K562 (cell line): ENCODE results near the gene NUP35. TPM values are rescaled to one million over a fixed set of nuclear protein-coding genes. Genes with fewer than 3 reads are reported as not detected.
A peak's percentile ranks its signal among the peaks of the same experiment; 100 is the strongest.

Experiments used
- ATAC-seq: fragments of 200-7000 bp; cut with Tn5 transposase; 3 replicates; pipeline ENCODE4 v1.9.1; 2020; ENCODE audit warnings: moderate library complexity
- BruUV-seq: library from RNA; stranded (reverse); fragments of 400-500 nt; replicated peaks from 2 replicates; lab custom pipeline; 2021; lab: Mats Ljungman, UMichigan
- CTCF ChIA-PET: fragments of 300-600 bp; formaldehyde crosslinking; extraction: SDS; loops from one replicate; lab custom pipeline; 2021; ENCODE audit warnings: low intra/inter-chr PET ratio; lab: Yijun Ruan, JAX
- POLR2A ChIA-PET: fragments of 300-600, 350-650 bp; sonication (Branson Sonifier 250); formaldehyde crosslinking; extraction: SDS; loops from one replicate; lab custom pipeline; 2021; ENCODE audit warnings: antibody characterized with exemption, inconsistent platforms; lab: Yijun Ruan, JAX
- DNase-seq, 4 experiments: peaks; one replicate each; pipeline versions ENCODE4 v3.0.0 to v3.0.0-alpha.2; 2011 to 2018; ENCODE audit warnings: low spot score in 3 of 4, mixed read lengths in 3 of 4; ENCODE audit errors: extremely low read depth in 1 of 4
- FAIRE-seq: peaks from 2 replicates; lab custom pipeline; 2011; peaks lifted over from hg19 to GRCh38; lab: Jason Lieb, UNC
- H2AFZ ChIP-seq: 2 replicates; pipeline ENCODE4 v1.6.0; 2011; ENCODE audit warnings: low read depth, low read length, control low read depth, inconsistent platforms
- H3K27ac ChIP-seq: fragments of 200-600 bp; 3 replicates; pipeline ENCODE4 v1.8.0; 2011; ENCODE audit warnings: low read depth, mild to moderate bottlenecking, control low read depth, inconsistent platforms, low read length, moderate library complexity, mixed read lengths; ENCODE audit errors: extremely low read depth
- H3K27me3 ChIP-seq, 2 experiments: fragments of 300-600 bp in 1 of 2; 2 replicates in 1 of 2; 3 replicates in 1 of 2; pipeline versions ENCODE4 v1.6.0 to v1.8.0; 2011; ENCODE audit warnings: inconsistent platforms in 2 of 2, low read length in 2 of 2, mild to moderate bottlenecking in 1 of 2, mixed read lengths in 1 of 2, moderate library complexity in 1 of 2; ENCODE audit not compliant: control insufficient read depth in 2 of 2, insufficient read depth in 2 of 2
- H3K36me3 ChIP-seq: fragments of 300-600 bp; 3 replicates; pipeline ENCODE4 v1.8.0; 2011; ENCODE audit warnings: mild to moderate bottlenecking, low read length, inconsistent platforms; ENCODE audit not compliant: control insufficient read depth, insufficient read depth
- H3K4me1 ChIP-seq, 2 experiments: fragments of 200-600 bp in 1 of 2; replicated peaks in 1 of 2; 2 replicates in 1 of 2; 3 replicates in 1 of 2; pipeline versions ENCODE4 v1.5.1 to v1.8.0; 2011; ENCODE audit warnings: inconsistent platforms in 2 of 2, low read length in 2 of 2, mild to moderate bottlenecking in 1 of 2, mixed read lengths in 1 of 2, moderate library complexity in 1 of 2; ENCODE audit not compliant: control insufficient read depth in 2 of 2, insufficient read depth in 2 of 2
- H3K4me2 ChIP-seq: 2 replicates; pipeline ENCODE4 v1.6.1; 2011; ENCODE audit warnings: low read length, control low read depth, inconsistent platforms, mixed read lengths; ENCODE audit not compliant: insufficient read depth
- H3K4me3 ChIP-seq: fragments of 200-600 bp; sonication (generic), shearing (Covaris generic); 2 replicates; pipeline ENCODE4 v1.5.1; 2016; ENCODE audit warnings: control low read depth, inconsistent platforms
- H3K79me2 ChIP-seq: fragments of 200-600 bp; 3 replicates; pipeline ENCODE4 v1.8.0; 2011; ENCODE audit warnings: low read length, inconsistent platforms; ENCODE audit not compliant: control insufficient read depth, insufficient read depth
- H3K9ac ChIP-seq, 2 experiments: 2 replicates each; pipeline versions ENCODE4 v1.6.0 to v1.6.1; 2011; ENCODE audit warnings: low read depth in 2 of 2, low read length in 2 of 2, control low read depth in 1 of 2, inconsistent platforms in 1 of 2, mild to moderate bottlenecking in 1 of 2, mixed read lengths in 1 of 2; ENCODE audit not compliant: insufficient read depth in 1 of 2
- H3K9me1 ChIP-seq: one replicate; pipeline ENCODE4 v1.6.0; 2011; ENCODE audit warnings: inconsistent platforms, mild to moderate bottlenecking, low read length, moderate library complexity; ENCODE audit not compliant: control insufficient read depth, insufficient read depth
- H3K9me3 ChIP-seq: replicated peaks from 2 replicates; pipeline ENCODE4 v1.5.1; 2011; ENCODE audit warnings: low read depth, low read length, inconsistent platforms; ENCODE audit not compliant: control insufficient read depth, insufficient read depth
- H4K20me1 ChIP-seq: replicated peaks from 2 replicates; pipeline ENCODE4 v1.6.1; 2011; ENCODE audit warnings: low read length, inconsistent platforms, mixed read lengths; ENCODE audit not compliant: control insufficient read depth, insufficient read depth
- EZH2 ChIP-seq: IDR thresholded peaks from 2 replicates; pipeline ENCODE4 v1.6.1; 2012; ENCODE audit warnings: low read depth, mild to moderate bottlenecking, inconsistent platforms, low read length, borderline replicate concordance
- IRF2 ChIP-seq: sonication (generic); formaldehyde crosslinking; IDR thresholded peaks from 2 replicates; pipeline ENCODE4 v1.8.1; 2022; ENCODE audit warnings: mild to moderate bottlenecking, missing genetic modification reagents
- SMC3 ChIP-seq: conservative IDR thresholded peaks from 2 replicates; pipeline ENCODE4 v1.6.1; 2011; ENCODE audit warnings: low read depth, low read length, improper control_type of control experiment; ENCODE audit not compliant: insufficient read depth
- SRF ChIP-seq, 2 experiments: fragments of 250-450, 450-650 bp in 1 of 2; sonication (Bioruptor Pico) in 1 of 2; sonication (generic) in 1 of 2; formaldehyde crosslinking; IDR thresholded peaks; 2 replicates each; pipeline versions ENCODE4 v1.5.0 to v1.5.1; 2020 to 2022; ENCODE audit warnings: mild to moderate bottlenecking in 1 of 2, missing genetic modification reagents in 1 of 2
- ZNF57 ChIP-seq: fragments of 450-650 bp; formaldehyde crosslinking; IDR thresholded peaks from 2 replicates; pipeline ENCODE4 v1.4.0; 2020; ENCODE audit warnings: mild to moderate bottlenecking, moderate library complexity
- ZNF592 ChIP-seq: fragments of 450-650 bp; IDR thresholded peaks from 2 replicates; pipeline ENCODE4 v1.6.1; 2017; ENCODE audit warnings: antibody characterized with exemption, mild to moderate bottlenecking
- WGBS: fragments of 100-300 bp; shearing (Covaris generic); methylation state at CpG from one replicate; pipeline ENCODE4 v1.1.6; 2016; ENCODE audit warnings: low coverage, mixed read lengths; ENCODE audit not compliant: insufficient coverage; ENCODE audit errors: missing lambda C conversion rate; 5-methylcytosine and 5-hydroxymethylcytosine counted together
- in situ Hi-C: fragments of 300-500 bp; cut with MboI; formaldehyde crosslinking; loops from 4 replicates; pipeline ENCODE4 v1.15.0; 2018; ENCODE audit warnings: inconsistent platforms, mixed read lengths
- intact Hi-C: fragments of 100-400 bp; cut with micrococcal nuclease; formaldehyde crosslinking; loops from 2 replicates; pipeline ENCODE4 v1.14.2; 2022
- polyA plus RNA-seq, 8 experiments: library from polyadenylated mRNA; depleted of rRNA in 4 of 8; stranded (reverse) in 5 of 8; unstranded in 3 of 8; fragments of >200 nt; fragmentation: Nextera tagmentation in 2 of 8; fragmentation: Illumina TruSeq in 1 of 8; extraction: Ambion mirVana in 2 of 8; extraction: Trizol in 1 of 8; gene quantifications; 2 replicates each; pipeline versions ENCODE4 v1.2.1 to v1.2.3, GENCODE V29; 2011 to 2014; ENCODE audit warnings: inconsistent platforms in 1 of 8, missing spikeins in 1 of 8
- total RNA-seq, 7 experiments: library from RNA; depleted of rRNA in 6 of 7; stranded (reverse); fragments of >200 nt in 6 of 7; fragmentation: Illumina TruSeq in 2 of 7; extraction: Trizol in 2 of 7; gene quantifications; 2 replicates each; pipeline versions ENCODE4 v1.2.1 to v1.2.3, GENCODE V29; 2011 to 2021; ENCODE audit warnings: low replicate concordance in 1 of 7
- TF ChIP-seq, protein P1 (sequence below), 3 experiments: IDR thresholded peaks in 2 of 3; conservative IDR thresholded peaks in 1 of 3; 2 replicates each; pipeline ENCODE4 v1.5.1; 2011 to 2012; ENCODE audit warnings: low read length in 3 of 3, mild to moderate bottlenecking in 3 of 3, control low read depth in 2 of 3, improper control_type of control experiment in 1 of 3, inconsistent platforms in 1 of 3, low read depth in 1 of 3, mixed read lengths in 1 of 3, moderate library complexity in 1 of 3; ENCODE audit not compliant: insufficient read depth in 2 of 3
- TF ChIP-seq, protein P2 (sequence below): fragments of 200-800 bp; sonication (Bioruptor generic); IDR thresholded peaks from 2 replicates; pipeline ENCODE4 v1.6.1; 2016; ENCODE audit warnings: missing genetic modification characterization, missing compliant biosample characterization

Gene NUP35
- total and polyA plus RNA-seq, 9 of the 15 experiments (the other 6 are each of a cell fraction or from before 2014, with no cell fraction given) = 24.5 to 78.2 (median 51.1) TPM

- FAIRE-seq (no peak), DNase-seq (no peak), ATAC-seq (peak; percentile 17)
- Histone ChIP-seq H3K9ac (peak overlapping the region; percentile 88 to 98; a peak in 3 of 4 replicates), H3K27ac (peak overlapping the region; percentile 89), H4K20me1 (no peaks in the 10 kb centered on the region), H3K4me1 (peaks cover 6 to 9% of the 10 kb centered on the region in 2 experiments; a peak in 2 of 5 replicates), H3K27me3 (no peaks in the 10 kb centered on the region), H3K9me1 (no peaks in the 10 kb centered on the region), H3K9me3 (no peaks in the 10 kb centered on the region), H3K36me3 (peaks cover 9% of the 10 kb centered on the region; the same call in 2 of the 3 replicates), H3K4me2 (peak overlapping the region; percentile 91), H3K79me2 (peaks cover 47% of the 10 kb centered on the region), H2AFZ (peak overlapping the region; percentile 97), H3K4me3 (peak overlapping the region; percentile 54)
- ChIA-PET CTCF (no interaction called here), POLR2A (interaction anchor here (0.9 to 2.1 kb wide), 5 partner anchors 10 to 45 kb away, joined by 3 to 6 read pairs (median 3); partner anchors contain the start of gene DUSP19)
- intact Hi-C loops (loop anchor here (1.0 to 2.0 kb wide), 2 partner anchors 46 to 87 kb away; partner anchors contain the start of gene DUSP19), in situ Hi-C loops (no loop called here)
- 4% methylated on average over 7 of the region's 7 CpGs for WGBS
- BruUV-seq = no TSS peak
- TF ChIP-seq ZNF592 (0 out of 2 replicates have a peak, but pooled peaks have one; percentile 44), ZNF57 (CRISPR knock-in tag) (no peak), SRF (CRISPR knock-in tag; IDR thresholded peaks at IDR 0.05) (no peak), SMC3 (no peak), IRF2 (CRISPR knock-in tag) (no peak), EZH2 (no peak)
- TF ChIP-seq, protein P1, sequence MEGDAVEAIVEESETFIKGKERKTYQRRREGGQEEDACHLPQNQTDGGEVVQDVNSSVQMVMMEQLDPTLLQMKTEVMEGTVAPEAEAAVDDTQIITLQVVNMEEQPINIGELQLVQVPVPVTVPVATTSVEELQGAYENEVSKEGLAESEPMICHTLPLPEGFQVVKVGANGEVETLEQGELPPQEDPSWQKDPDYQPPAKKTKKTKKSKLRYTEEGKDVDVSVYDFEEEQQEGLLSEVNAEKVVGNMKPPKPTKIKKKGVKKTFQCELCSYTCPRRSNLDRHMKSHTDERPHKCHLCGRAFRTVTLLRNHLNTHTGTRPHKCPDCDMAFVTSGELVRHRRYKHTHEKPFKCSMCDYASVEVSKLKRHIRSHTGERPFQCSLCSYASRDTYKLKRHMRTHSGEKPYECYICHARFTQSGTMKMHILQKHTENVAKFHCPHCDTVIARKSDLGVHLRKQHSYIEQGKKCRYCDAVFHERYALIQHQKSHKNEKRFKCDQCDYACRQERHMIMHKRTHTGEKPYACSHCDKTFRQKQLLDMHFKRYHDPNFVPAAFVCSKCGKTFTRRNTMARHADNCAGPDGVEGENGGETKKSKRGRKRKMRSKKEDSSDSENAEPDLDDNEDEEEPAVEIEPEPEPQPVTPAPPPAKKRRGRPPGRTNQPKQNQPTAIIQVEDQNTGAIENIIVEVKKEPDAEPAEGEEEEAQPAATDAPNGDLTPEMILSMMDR (IDR thresholded peaks at IDR 0.05 in 2 of 3, conservative IDR thresholded peaks at IDR 0.05 in 1 of 3; ENCODE audit: insufficient read depth in 2 of 3, low read depth in 1 of 3, low read length in 3 of 3) = 0 out of 6 replicates have a peak, but pooled peaks of 1 of the 3 experiments have one; percentile 0
- TF ChIP-seq, protein P2, sequence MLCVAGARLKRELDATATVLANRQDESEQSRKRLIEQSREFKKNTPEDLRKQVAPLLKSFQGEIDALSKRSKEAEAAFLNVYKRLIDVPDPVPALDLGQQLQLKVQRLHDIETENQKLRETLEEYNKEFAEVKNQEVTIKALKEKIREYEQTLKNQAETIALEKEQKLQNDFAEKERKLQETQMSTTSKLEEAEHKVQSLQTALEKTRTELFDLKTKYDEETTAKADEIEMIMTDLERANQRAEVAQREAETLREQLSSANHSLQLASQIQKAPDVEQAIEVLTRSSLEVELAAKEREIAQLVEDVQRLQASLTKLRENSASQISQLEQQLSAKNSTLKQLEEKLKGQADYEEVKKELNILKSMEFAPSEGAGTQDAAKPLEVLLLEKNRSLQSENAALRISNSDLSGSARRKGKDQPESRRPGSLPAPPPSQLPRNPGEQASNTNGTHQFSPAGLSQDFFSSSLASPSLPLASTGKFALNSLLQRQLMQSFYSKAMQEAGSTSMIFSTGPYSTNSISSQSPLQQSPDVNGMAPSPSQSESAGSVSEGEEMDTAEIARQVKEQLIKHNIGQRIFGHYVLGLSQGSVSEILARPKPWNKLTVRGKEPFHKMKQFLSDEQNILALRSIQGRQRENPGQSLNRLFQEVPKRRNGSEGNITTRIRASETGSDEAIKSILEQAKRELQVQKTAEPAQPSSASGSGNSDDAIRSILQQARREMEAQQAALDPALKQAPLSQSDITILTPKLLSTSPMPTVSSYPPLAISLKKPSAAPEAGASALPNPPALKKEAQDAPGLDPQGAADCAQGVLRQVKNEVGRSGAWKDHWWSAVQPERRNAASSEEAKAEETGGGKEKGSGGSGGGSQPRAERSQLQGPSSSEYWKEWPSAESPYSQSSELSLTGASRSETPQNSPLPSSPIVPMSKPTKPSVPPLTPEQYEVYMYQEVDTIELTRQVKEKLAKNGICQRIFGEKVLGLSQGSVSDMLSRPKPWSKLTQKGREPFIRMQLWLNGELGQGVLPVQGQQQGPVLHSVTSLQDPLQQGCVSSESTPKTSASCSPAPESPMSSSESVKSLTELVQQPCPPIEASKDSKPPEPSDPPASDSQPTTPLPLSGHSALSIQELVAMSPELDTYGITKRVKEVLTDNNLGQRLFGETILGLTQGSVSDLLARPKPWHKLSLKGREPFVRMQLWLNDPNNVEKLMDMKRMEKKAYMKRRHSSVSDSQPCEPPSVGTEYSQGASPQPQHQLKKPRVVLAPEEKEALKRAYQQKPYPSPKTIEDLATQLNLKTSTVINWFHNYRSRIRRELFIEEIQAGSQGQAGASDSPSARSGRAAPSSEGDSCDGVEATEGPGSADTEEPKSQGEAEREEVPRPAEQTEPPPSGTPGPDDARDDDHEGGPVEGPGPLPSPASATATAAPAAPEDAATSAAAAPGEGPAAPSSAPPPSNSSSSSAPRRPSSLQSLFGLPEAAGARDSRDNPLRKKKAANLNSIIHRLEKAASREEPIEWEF (CRISPR knock-in tag) = peak; percentile 26; the same call in 1 of the 2 replicates
Observed at GRCh38 chr2:183123959-183124221, 353 bp upstream of the NUP35 start.
